NB4 (cell line): ENCODE results near the gene BMP5.

ENCODE experiments used
- DNase-seq: peaks from one replicate; pipeline ENCODE4 v3.0.0; 2010; ENCODE audit warnings: low read depth
- H3K4me3 ChIP-seq: one replicate; pipeline ENCODE4 v1.5.1; 2011; ENCODE audit warnings: mild to moderate bottlenecking, low read depth, low read length, moderate library complexity
- MYC ChIP-seq: IDR thresholded peaks from 2 replicates; pipeline ENCODE4 v1.6.1; 2011; ENCODE audit warnings: low read depth, low read length
- POLR2A ChIP-seq: IDR thresholded peaks from 2 replicates; pipeline ENCODE4 v1.6.1; 2011; ENCODE audit warnings: mild to moderate bottlenecking; ENCODE audit not compliant: insufficient read length; ENCODE audit errors: extremely low read depth
- TF ChIP-seq, protein P1 (sequence below): IDR thresholded peaks from 2 replicates; pipeline ENCODE4 v1.6.1; 2011; ENCODE audit warnings: low read depth, low read length
- TF ChIP-seq, protein P2 (sequence below): IDR thresholded peaks from one replicate; pipeline ENCODE4 v1.5.1; 2012; ENCODE audit warnings: low read depth, low read length

The BMP5 gene

GRCh38 chr6:55811074-55811473, 64.3 kb downstream of the BMP5 start:
- H3K4me3 ChIP-seq, result no peak overlapping the region
- TF ChIP-seq MYC (no peak), POLR2A (no peak)
- TF ChIP-seq, protein P1, sequence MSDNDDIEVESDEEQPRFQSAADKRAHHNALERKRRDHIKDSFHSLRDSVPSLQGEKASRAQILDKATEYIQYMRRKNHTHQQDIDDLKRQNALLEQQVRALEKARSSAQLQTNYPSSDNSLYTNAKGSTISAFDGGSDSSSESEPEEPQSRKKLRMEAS, result no peak
- TF ChIP-seq, protein P2, sequence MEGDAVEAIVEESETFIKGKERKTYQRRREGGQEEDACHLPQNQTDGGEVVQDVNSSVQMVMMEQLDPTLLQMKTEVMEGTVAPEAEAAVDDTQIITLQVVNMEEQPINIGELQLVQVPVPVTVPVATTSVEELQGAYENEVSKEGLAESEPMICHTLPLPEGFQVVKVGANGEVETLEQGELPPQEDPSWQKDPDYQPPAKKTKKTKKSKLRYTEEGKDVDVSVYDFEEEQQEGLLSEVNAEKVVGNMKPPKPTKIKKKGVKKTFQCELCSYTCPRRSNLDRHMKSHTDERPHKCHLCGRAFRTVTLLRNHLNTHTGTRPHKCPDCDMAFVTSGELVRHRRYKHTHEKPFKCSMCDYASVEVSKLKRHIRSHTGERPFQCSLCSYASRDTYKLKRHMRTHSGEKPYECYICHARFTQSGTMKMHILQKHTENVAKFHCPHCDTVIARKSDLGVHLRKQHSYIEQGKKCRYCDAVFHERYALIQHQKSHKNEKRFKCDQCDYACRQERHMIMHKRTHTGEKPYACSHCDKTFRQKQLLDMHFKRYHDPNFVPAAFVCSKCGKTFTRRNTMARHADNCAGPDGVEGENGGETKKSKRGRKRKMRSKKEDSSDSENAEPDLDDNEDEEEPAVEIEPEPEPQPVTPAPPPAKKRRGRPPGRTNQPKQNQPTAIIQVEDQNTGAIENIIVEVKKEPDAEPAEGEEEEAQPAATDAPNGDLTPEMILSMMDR, result no peak
- no peak for DNase-seq

GRCh38 chr6:55802259-55802658, 73.1 kb downstream of the BMP5 start:
- TF ChIP-seq MYC, result no peak
- TF ChIP-seq, protein P1, result no peak
- TF ChIP-seq, protein P2, result no peak
- no peak for TF ChIP-seq POLR2A
- H3K4me3 ChIP-seq, result no peak overlapping the region
- no peak for DNase-seq

- TF ChIP-seq MYC, result no peak
- TF ChIP-seq, protein P1, result no peak
- TF ChIP-seq POLR2A, result no peak
- DNase-seq, result no peak
Observed at GRCh38 chr6:55798571-55798970, 76.8 kb downstream of the BMP5 start.

GRCh38 chr6:55794136-55794812, 81.1 kb downstream of the BMP5 start:
- DNase-seq, result no peak
- TF ChIP-seq, protein P2, result no peak
- no peak for TF ChIP-seq MYC
- TF ChIP-seq, protein P1, result no peak
- no peak for TF ChIP-seq POLR2A
- H3K4me3 ChIP-seq, result no peak overlapping the region

More at GRCh38 chr6:55798571-55798970, 76.8 kb downstream of the BMP5 start:
- H3K4me3 ChIP-seq, result no peak overlapping the region

GRCh38 chr6:55785273-55785672, 90.1 kb downstream of the BMP5 start:
- TF ChIP-seq, protein P1, result no peak
- TF ChIP-seq, protein P2, result no peak
- DNase-seq, result no peak

GRCh38 chr6:55782275-55782674, 93.1 kb downstream of the BMP5 start:
- no peak for DNase-seq
- TF ChIP-seq MYC (no peak), POLR2A (no peak)
- TF ChIP-seq, protein P2, result no peak
- TF ChIP-seq, protein P1, result no peak
- no peak overlapping the region for H3K4me3 ChIP-seq

More at GRCh38 chr6:55785273-55785672, 90.1 kb downstream of the BMP5 start:
- no peak overlapping the region for H3K4me3 ChIP-seq
